ENCODE results near the gene ZBTB16.

The ZBTB16 gene

GRCh38 chr11:114180301-114181055 is 121.0 kb downstream of the ZBTB16 start:
- in situ Hi-C loops (cut with MboI; ENCODE audit: low sequenced_read_pairs), result no loop called here

- in situ Hi-C loops (cut with MboI; ENCODE audit: low sequenced_read_pairs), result no loop called here
These were observed 121.7 kb downstream of the ZBTB16 start for GRCh38 chr11:114181195-114181594.

GRCh38 chr11:114181752-114182151 is 122.2 kb downstream of the ZBTB16 start:
- in situ Hi-C loops (cut with MboI; ENCODE audit: low sequenced_read_pairs), result no loop called here

GRCh38 chr11:114182471-114183043 is 123.0 kb downstream of the ZBTB16 start:
- in situ Hi-C loops (cut with MboI; ENCODE audit: low sequenced_read_pairs), result no loop called here

GRCh38 chr11:114183044-114183511 is 123.6 kb downstream of the ZBTB16 start:
- in situ Hi-C loops (cut with MboI; ENCODE audit: low sequenced_read_pairs), result no loop called here

- in situ Hi-C loops (cut with MboI; ENCODE audit: low sequenced_read_pairs), result no loop called here
These were observed 125.9 kb downstream of the ZBTB16 start for GRCh38 chr11:114185436-114185835.

GRCh38 chr11:114187173-114187572 is 127.7 kb downstream of the ZBTB16 start:
- in situ Hi-C loops (cut with MboI; ENCODE audit: low sequenced_read_pairs), result no loop called here

- in situ Hi-C loops (cut with MboI; ENCODE audit: low sequenced_read_pairs), result no loop called here
These were observed 129.5 kb downstream of the ZBTB16 start for GRCh38 chr11:114188851-114189570.

- in situ Hi-C loops (cut with MboI; ENCODE audit: low sequenced_read_pairs), result no loop called here
These were observed 131.1 kb downstream of the ZBTB16 start for GRCh38 chr11:114190630-114191029.

GRCh38 chr11:114191893-114192292 is 132.4 kb downstream of the ZBTB16 start:
- in situ Hi-C loops (cut with MboI; ENCODE audit: low sequenced_read_pairs), result no loop called here

- in situ Hi-C loops (cut with MboI; ENCODE audit: low sequenced_read_pairs), result no loop called here
These were observed 133.4 kb downstream of the ZBTB16 start for GRCh38 chr11:114192841-114193389.

- in situ Hi-C loops (cut with MboI; ENCODE audit: low sequenced_read_pairs), result no loop called here
These were observed 134.5 kb downstream of the ZBTB16 start for GRCh38 chr11:114193730-114194679.

GRCh38 chr11:114194702-114195101 is 135.2 kb downstream of the ZBTB16 start:
- in situ Hi-C loops (cut with MboI; ENCODE audit: low sequenced_read_pairs), result no loop called here

- in situ Hi-C loops (cut with MboI; ENCODE audit: low sequenced_read_pairs), result no loop called here
These were observed 135.6 kb downstream of the ZBTB16 start for GRCh38 chr11:114195151-114195550.

GRCh38 chr11:114195981-114196731 is 136.6 kb downstream of the ZBTB16 start:
- in situ Hi-C loops (cut with MboI; ENCODE audit: low sequenced_read_pairs), result no loop called here

GRCh38 chr11:114196997-114197703 is 137.6 kb downstream of the ZBTB16 start:
- in situ Hi-C loops (cut with MboI; ENCODE audit: low sequenced_read_pairs), result no loop called here

GRCh38 chr11:114197799-114198500 is 138.4 kb downstream of the ZBTB16 start:
- in situ Hi-C loops (cut with MboI; ENCODE audit: low sequenced_read_pairs), result no loop called here

- in situ Hi-C loops (cut with MboI; ENCODE audit: low sequenced_read_pairs), result no loop called here
These were observed 139.5 kb downstream of the ZBTB16 start for GRCh38 chr11:114199051-114199450.
